ENCODE data around the gene GNAO1. TPM values are rescaled to one million over a fixed set of nuclear protein-coding genes. Genes with fewer than 3 reads are reported as not detected.

GNAO1 gene
- total RNA-seq, 1 donor from 2014 or later = 1.9 TPM

- Histone ChIP-seq H3K9ac (no peak overlapping the region), H4K20me1 (ENCODE audit: low read depth) (no peaks in the 10 kb centered on the region), H3K4me1 (no peaks in the 10 kb centered on the region), H2AFZ (replicated peaks) (no peak overlapping the region), H3K27me3 (no peaks in the 10 kb centered on the region), H3K36me3 (no peaks in the 10 kb centered on the region), H3K27ac (no peak overlapping the region), H3K4me3 (no peak overlapping the region), H3K79me2 (ENCODE audit: low read depth) (no peaks in the 10 kb centered on the region), H3F3A (ENCODE audit: low read depth) (no peaks in the 10 kb centered on the region), H3K9me3 (ENCODE audit: low read depth) (no peaks in the 10 kb centered on the region), H3K4me2 (no peak overlapping the region)
- TF ChIP-seq CTCF (IDR thresholded peaks at IDR 0.05) (no peak), EZH2 (IDR thresholded peaks at IDR 0.05) (no peak), EZH2phosphoT487 (IDR thresholded peaks at IDR 0.05) (no peak)
- no peaks in the 10 kb centered on the region for H3K36me3 Mint-ChIP-seq
- H3K9me3 Mint-ChIP-seq = no peaks in the 10 kb centered on the region
- no peak for DNase-seq (ENCODE audit: low spot score)
- H3K27me3 Mint-ChIP-seq (ENCODE audit: insufficient read depth, low read depth) = no peaks in the 10 kb centered on the region
- no peak overlapping the region for H3K4me3 Mint-ChIP-seq
- peaks cover 2% of the 10 kb centered on the region for H3K4me1 Mint-ChIP-seq
- no peak overlapping the region for H3K27ac Mint-ChIP-seq
These were observed 42.7 kb downstream of the GNAO1 start for GRCh38 chr16:56233795-56234566.

- Histone ChIP-seq H3K36me3 (no peaks in the 10 kb centered on the region), H3K27me3 (no peaks in the 10 kb centered on the region), H3K27ac (no peak overlapping the region), H3K9ac (no peak overlapping the region), H3K4me3 (no peak overlapping the region), H3F3A (ENCODE audit: low read depth) (no peaks in the 10 kb centered on the region), H3K9me3 (ENCODE audit: low read depth) (no peaks in the 10 kb centered on the region), H4K20me1 (ENCODE audit: low read depth) (no peaks in the 10 kb centered on the region), H3K79me2 (ENCODE audit: low read depth) (no peaks in the 10 kb centered on the region), H3K4me2 (no peak overlapping the region), H2AFZ (replicated peaks) (no peak overlapping the region), H3K4me1 (no peaks in the 10 kb centered on the region)
- no peak for DNase-seq (ENCODE audit: low spot score)
- no peaks in the 10 kb centered on the region for H3K27me3 Mint-ChIP-seq (ENCODE audit: insufficient read depth, low read depth)
- TF ChIP-seq EZH2phosphoT487 (IDR thresholded peaks at IDR 0.05) (no peak), EZH2 (IDR thresholded peaks at IDR 0.05) (no peak), CTCF (IDR thresholded peaks at IDR 0.05) (no peak)
- H3K4me1 Mint-ChIP-seq = peaks cover 2% of the 10 kb centered on the region
- H3K27ac Mint-ChIP-seq = no peak overlapping the region
- H3K9me3 Mint-ChIP-seq = no peaks in the 10 kb centered on the region
- no peak overlapping the region for H3K4me3 Mint-ChIP-seq
- H3K36me3 Mint-ChIP-seq = no peaks in the 10 kb centered on the region
These were observed 43.4 kb downstream of the GNAO1 start for GRCh38 chr16:56234737-56235136.

- no peak for DNase-seq (ENCODE audit: low spot score)
- no peak overlapping the region for H3K27ac Mint-ChIP-seq
- no peak overlapping the region for H3K4me3 Mint-ChIP-seq
- no peaks in the 10 kb centered on the region for H3K4me1 Mint-ChIP-seq
- no peaks in the 10 kb centered on the region for H4K20me1 ChIP-seq (ENCODE audit: low read depth)
- no peaks in the 10 kb centered on the region for H3K27me3 Mint-ChIP-seq (ENCODE audit: insufficient read depth, low read depth)
- no peak overlapping the region for H3K27ac ChIP-seq
- H3K9me3 Mint-ChIP-seq = no peaks in the 10 kb centered on the region
- no peaks in the 10 kb centered on the region for H3K9me3 ChIP-seq (ENCODE audit: low read depth)
- H3K4me1 ChIP-seq = no peaks in the 10 kb centered on the region
- no peaks in the 10 kb centered on the region for H3K36me3 ChIP-seq
- no peaks in the 10 kb centered on the region for H3K79me2 ChIP-seq (ENCODE audit: low read depth)
- H3K36me3 Mint-ChIP-seq = peaks cover 2% of the 10 kb centered on the region
- no peaks in the 10 kb centered on the region for H3K27me3 ChIP-seq
- no peak overlapping the region for H2AFZ ChIP-seq (replicated peaks)
- no peak overlapping the region for H3K9ac ChIP-seq
- no peak overlapping the region for H3K4me2 ChIP-seq
- H3K4me3 ChIP-seq = no peak overlapping the region
- TF ChIP-seq EZH2phosphoT487 (IDR thresholded peaks at IDR 0.05) (no peak), CTCF (IDR thresholded peaks at IDR 0.05) (no peak)
- no peaks in the 10 kb centered on the region for H3F3A ChIP-seq (ENCODE audit: low read depth)
These were observed 46.2 kb downstream of the GNAO1 start for GRCh38 chr16:56237451-56237930.

All from neural progenitor cell (in vitro differentiated cells).